Right renal pelvis (tissue), 4 donors: ENCODE data around the gene ASRGL1. TPM values are rescaled to one million over a fixed set of nuclear protein-coding genes. Genes with fewer than 3 reads are reported as not detected.
"Not testable (repeated sequence)": the region's sequence is repeated elsewhere in the genome, so short reads cannot be mapped to it uniquely, and the experiment has no call there.

Experiments used
- DNase-seq, 4 donors: peaks; one replicate each; pipeline ENCODE4 v3.0.0-alpha.2; 2013; ENCODE audit warnings: low read depth in 4 of 4, low spot score in 3 of 4, missing footprints in 1 of 4
- polyA plus RNA-seq, 4 donors: library from polyadenylated mRNA; unstranded; fragments of 120-200 nt; gene quantifications; one replicate each; pipeline ENCODE4 v1.2.1, GENCODE V29; 2013; ENCODE audit not compliant: insufficient read length in 4 of 4

ASRGL1 gene
- 10 to 100 TPM; 49.1 to 65.9 (median 59.6) TPM for polyA plus RNA-seq

GRCh38 chr11:62337303-62338181, at the start of gene ASRGL1:
Gene ASRGL1 (plus strand): TSS chr11:62337448. CDS start chr11:62337978, 530 bp downstream.
- DNase-seq = peak in 3 of 4 donors; percentile 48 to 63 (median 59)

GRCh38 chr11:62295504-62295903, 41.7 kb upstream of the ASRGL1 start:
- DNase-seq = peak; percentile 23 to 44 (median 36)

GRCh38 chr11:62298975-62299374, 38.3 kb upstream of the ASRGL1 start, which contains the start of gene SCGB1D4:
Gene SCGB1D4 (minus strand): TSS chr11:62299075. CDS start chr11:62299010, 65 bp downstream.
- no peak for DNase-seq

- DNase-seq = no peak
Observed at GRCh38 chr11:62306227-62306626, 31.0 kb upstream of the ASRGL1 start.

- DNase-seq = no peak
Observed at GRCh38 chr11:62307950-62308349, 29.3 kb upstream of the ASRGL1 start.

DNA sequence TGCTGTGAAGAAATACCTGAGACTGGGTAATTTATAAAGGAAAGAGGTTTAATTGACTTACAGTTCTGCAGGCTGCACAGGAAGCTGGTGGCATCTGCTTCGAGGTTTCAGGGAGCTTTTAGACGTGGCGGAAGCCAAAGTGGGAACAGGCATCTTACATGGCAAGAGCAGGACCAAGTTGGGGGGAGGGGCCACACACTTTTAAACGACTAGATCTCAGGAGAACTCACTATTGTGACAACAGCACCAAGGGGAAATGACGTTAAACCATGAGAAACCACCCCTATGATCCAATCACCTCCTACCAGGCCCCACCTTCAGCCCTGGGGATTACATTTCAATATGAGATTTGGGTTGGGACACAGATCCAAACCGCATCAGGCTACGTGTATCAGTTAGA, 27.3 kb upstream of the ASRGL1 start:
- no peak for DNase-seq

DNA sequence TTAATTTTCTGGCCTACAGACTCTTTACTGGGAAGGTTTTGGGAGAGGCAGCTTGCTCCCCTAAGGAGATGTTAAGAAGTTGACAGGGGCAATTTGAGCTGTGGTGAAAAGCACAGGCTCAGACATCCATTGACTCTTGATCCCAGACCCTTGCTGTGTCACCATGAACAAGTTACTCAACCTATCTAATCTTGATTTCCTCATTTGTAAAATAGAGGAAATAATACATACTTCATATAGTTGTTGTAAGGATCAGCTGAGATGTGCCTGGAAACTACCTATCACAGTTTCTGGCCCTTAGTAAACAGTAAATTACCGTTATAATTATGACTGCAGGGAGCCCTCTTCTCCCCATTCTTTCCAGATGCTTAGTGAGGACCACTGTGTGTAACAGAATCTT, 21.8 kb upstream of the ASRGL1 start:
- DNase-seq = no peak

GRCh38 chr11:62322524-62322923, 14.7 kb upstream of the ASRGL1 start:
- no peak for DNase-seq

GRCh38 chr11:62324731-62325556, 12.3 kb upstream of the ASRGL1 start:
- no peak for DNase-seq

- not testable (repeated sequence) for DNase-seq
Observed at GRCh38 chr11:62325781-62326180, 11.5 kb upstream of the ASRGL1 start.

GRCh38 chr11:62326719-62327118, 10.5 kb upstream of the ASRGL1 start:
- not testable (repeated sequence) for DNase-seq

DNA sequence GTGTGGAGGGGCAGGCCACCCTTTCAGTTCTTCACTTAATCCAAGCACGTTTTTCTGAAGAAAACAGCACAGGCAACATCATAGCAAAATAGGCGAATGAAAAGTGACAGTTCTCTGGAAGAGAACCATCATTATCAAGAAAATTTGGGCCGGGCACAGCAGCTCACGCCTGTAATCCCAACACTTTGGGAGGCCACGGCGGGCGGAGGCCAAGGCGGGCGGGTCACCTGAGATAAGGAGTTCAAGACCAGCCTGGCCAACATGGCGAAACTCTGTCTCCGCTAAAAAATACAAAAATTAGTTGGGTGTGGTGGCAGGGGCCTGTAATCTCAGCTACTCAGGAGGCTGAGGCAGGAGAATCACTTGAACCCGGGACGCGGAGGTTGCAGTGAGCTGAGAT, 9.7 kb upstream of the ASRGL1 start:
- DNase-seq = not testable (repeated sequence)

GRCh38 chr11:62331264-62331663, 6.0 kb upstream of the ASRGL1 start:
- DNase-seq = not testable (repeated sequence)

- no peak for DNase-seq
Observed at GRCh38 chr11:62333768-62334167, 3.5 kb upstream of the ASRGL1 start.

- not testable (repeated sequence) for DNase-seq
Observed at GRCh38 chr11:62336949-62337302, 322 bp upstream of the ASRGL1 start.

DNA sequence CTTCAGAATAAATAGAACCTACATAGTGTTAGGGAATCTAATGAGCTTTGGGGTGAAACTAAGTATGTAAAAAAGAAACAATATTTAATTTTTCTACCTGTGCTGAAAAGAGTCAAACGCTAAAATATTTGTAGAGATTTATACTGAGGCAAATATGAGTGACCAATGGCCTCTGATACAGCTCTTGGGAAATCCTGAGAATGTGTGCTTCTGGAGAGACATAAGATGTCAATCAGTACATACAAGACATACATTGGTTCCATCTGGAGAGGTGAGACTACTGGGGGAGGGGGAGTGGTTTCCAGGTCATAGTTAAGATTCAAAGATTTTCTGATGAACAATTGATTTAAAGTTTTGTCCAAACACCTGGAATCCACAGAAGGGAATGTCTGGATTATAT, 970 bp downstream of the ASRGL1 start:
- DNase-seq = no peak

DNA sequence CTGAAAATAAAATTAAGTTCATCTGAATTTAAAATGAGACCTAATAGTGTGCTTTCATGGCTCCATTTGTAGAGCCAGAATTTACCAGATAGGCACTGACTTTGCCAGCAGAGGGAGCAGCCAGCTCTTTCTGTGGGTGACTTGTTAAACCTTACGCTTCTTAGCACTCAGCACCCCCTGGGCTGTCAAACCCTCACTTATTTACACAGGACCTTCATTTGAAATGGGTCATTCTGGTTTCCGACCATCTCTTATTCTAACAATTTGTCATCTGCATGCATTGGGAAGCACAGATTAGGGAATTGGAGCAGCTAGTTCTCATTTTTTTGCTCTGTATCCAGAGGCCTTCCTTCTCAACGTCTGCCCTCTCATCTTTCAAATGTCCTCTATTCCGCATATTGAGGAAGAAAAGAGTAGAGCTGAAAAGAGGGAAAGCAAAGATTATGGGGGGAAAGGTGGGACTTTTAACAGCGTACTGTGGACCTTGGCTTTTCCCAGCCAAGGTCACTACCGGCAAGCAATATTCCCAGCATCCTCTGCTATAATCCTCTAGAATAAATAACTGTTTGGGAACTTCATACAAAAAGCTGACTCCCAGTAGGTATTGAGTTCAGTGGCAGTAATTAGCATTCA, 3.1 kb downstream of the ASRGL1 start:
- no peak for DNase-seq

DNA sequence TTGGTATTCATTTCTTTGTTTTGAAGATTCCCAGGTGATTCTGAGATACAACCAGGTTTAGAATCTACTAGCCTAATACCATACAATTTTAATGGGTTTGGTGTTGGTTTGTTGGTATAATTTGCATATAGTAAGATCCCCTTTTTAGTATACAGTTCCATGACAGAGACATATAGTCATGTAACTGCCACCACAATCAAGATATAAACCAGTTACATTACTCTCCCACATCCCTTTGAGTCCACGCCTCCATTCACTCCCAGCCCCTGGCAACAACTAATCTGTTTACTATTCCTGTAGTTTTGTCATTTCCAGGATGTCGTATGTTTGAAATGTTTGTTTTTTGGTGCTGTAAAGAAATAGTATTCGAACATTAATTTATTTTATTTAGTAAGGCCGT, 4.3 kb downstream of the ASRGL1 start:
- DNase-seq = no peak

DNA sequence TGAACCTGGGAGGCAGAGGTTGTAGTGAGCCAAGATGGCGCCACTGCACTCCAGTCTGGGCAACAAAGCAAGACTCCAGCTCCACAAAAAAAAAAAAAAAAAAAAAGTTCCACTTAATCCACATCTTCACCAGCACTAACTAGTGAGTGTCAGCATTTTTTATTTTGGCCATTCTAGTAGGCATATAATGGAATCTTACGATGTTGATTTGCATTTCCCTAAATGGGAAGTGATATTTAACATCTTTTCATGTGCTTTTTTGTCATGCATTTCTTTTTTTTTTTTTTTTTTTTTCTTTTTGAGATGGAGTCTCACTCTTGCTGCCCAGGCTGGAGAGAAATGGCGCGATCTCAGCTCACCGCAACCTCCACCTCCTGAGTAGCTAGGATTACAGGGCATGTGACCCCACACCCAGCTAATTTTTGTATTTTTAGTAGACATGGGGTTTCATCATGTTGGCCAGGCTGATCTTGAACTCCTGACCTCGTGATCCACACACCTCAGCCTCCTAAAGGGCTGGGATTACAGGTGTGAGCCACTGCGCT, 6.5 kb downstream of the ASRGL1 start:
- DNase-seq = not testable (repeated sequence)

GRCh38 chr11:62344210-62344609, 7.0 kb downstream of the ASRGL1 start:
- DNase-seq = no peak

DNA sequence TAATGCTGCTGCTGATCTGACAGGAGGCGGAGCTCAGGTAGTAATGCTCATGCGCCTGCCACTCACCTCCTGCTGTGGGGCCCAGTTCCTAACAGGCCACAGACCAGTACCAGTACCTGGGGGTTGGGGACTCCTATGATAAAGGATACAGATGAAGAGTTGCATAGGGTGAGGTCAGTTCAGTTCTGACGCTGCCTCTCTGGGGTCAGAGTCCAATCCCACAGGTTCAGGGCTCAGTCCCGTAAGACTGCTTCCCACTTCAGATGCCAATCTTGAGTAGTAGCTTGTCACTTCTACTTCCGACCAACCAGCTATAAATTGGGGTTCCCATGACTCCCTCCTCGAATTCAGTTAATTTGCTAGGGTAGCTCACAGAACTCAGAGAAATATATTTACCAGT, 8.6 kb downstream of the ASRGL1 start:
- DNase-seq = no peak
